ENCODE data around the gene SCLT1.

SCLT1 gene

DNA sequence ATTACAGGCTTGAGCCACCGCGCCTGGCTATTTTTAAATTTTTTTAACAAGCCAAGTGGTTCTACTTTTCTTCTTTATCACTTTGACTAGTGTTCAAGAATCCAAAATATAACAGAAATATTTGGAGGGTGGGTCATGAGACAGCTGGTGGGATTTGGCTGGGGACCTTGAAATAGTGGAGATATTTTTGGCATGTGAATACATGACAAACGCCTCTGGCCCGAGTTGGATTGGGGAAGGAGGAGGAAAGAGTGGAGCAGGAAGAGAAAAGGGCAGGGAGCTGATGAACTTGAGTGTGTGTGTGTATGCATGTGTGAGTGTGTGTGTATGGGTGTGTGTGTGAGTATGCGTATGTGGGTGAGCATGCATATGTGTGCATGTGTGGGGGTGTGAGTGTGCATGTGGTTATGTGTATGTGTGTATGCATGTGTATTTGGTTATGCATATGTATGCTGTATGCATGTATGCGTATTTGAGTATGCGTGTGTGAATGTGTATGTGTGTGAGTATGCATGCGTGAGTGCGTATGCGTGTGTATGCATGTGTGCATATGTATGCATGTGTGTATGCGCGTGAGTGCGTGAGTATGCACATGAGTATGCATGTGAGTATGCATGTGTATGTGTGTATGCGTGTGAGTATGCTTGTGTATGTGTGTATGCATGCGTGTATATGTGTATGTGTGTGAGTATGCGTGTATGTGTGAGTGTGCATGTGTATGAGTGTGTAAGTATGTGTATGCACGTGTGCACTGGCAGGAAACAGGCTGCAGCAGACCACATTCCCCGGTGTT is 234.3 kb downstream of the SCLT1 start:
- H3K4me3 ChIP-seq (ENCODE audit: low read depth, low read length): no peak overlapping the region
- in situ Hi-C loops (cut with HindIII; ENCODE audit: low sequenced_read_pairs): no loop called here
- DNase-seq (ENCODE audit: low read depth, low spot score): peak; percentile 47
- TF ChIP-seq, protein P1, sequence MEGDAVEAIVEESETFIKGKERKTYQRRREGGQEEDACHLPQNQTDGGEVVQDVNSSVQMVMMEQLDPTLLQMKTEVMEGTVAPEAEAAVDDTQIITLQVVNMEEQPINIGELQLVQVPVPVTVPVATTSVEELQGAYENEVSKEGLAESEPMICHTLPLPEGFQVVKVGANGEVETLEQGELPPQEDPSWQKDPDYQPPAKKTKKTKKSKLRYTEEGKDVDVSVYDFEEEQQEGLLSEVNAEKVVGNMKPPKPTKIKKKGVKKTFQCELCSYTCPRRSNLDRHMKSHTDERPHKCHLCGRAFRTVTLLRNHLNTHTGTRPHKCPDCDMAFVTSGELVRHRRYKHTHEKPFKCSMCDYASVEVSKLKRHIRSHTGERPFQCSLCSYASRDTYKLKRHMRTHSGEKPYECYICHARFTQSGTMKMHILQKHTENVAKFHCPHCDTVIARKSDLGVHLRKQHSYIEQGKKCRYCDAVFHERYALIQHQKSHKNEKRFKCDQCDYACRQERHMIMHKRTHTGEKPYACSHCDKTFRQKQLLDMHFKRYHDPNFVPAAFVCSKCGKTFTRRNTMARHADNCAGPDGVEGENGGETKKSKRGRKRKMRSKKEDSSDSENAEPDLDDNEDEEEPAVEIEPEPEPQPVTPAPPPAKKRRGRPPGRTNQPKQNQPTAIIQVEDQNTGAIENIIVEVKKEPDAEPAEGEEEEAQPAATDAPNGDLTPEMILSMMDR (IDR thresholded peaks at IDR 0.05; ENCODE audit: low read depth, low read length): no peak

DNA sequence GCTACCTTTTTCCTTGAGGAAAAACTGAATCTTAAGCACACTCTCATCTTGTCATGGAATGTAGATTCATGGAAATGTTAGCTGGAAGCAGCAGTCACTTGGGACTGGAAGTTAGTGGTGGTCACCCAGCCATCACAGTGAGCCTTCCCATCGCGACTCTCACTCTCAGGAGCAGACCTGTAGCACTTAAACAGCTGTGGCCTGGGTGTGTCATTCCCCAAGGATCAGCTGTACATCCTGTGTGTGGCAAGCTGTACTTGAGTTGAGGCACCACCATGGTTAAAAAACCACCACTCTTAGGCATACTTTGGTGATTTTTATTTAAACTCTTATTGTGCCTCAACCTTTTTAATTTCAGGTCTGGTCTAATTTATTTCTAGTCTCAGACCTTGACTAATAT is 237.1 kb downstream of the SCLT1 start:
- TF ChIP-seq, protein P1 (IDR thresholded peaks at IDR 0.05; ENCODE audit: low read depth, low read length): no peak
- DNase-seq (ENCODE audit: low read depth, low spot score): no peak
- no peak overlapping the region for H3K4me3 ChIP-seq (ENCODE audit: low read depth, low read length)
- in situ Hi-C loops (cut with HindIII; ENCODE audit: low sequenced_read_pairs): no loop called here

DNA sequence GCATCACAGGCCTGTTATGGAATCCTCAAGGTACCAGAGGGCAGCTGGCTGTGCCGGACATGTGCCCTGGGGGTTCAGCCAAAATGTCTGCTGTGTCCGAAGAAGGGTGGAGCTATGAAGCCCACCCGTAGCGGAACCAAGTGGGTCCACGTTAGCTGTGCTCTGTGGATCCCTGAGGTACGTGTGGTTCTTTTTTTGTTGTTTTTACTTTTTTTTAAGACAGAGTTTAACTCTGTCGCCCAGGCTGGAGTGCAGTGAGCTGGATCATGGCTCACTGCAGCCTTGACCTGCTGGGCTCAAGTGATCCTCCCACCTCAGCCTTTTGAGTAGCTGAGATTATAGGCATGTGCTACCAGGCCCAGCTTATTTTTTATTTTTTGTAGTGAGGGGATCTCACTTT is 237.7 kb downstream of the SCLT1 start:
- no peak for DNase-seq (ENCODE audit: low read depth, low spot score)
- in situ Hi-C loops (cut with HindIII; ENCODE audit: low sequenced_read_pairs): no loop called here
- H3K4me3 ChIP-seq (ENCODE audit: low read depth, low read length): no peak overlapping the region
- TF ChIP-seq, protein P1 (IDR thresholded peaks at IDR 0.05; ENCODE audit: low read depth, low read length): no peak

DNA sequence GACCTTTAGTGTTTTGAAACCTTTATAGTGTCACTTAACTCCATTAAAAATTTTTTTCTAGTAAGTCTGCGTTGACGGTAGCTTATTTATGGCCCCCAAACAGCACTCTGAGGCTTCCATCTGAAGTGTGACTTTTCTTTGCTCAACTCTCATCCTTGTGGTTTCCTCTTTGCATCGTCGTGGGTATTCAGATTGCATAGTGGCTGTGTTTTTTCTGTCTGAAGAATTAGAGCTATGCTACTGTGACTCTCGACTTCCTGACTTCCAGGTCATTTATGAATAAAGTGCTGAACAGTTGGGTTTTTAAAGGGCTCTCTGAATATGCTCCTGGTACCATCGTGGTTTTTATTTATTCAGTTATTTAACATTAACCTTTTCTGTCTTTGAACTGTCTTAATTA is 238.9 kb downstream of the SCLT1 start:
- in situ Hi-C loops (cut with HindIII; ENCODE audit: low sequenced_read_pairs): no loop called here
- peak; percentile 53 for DNase-seq (ENCODE audit: low read depth, low spot score)
- TF ChIP-seq, protein P1 (IDR thresholded peaks at IDR 0.05; ENCODE audit: low read depth, low read length): no peak
- H3K4me3 ChIP-seq (ENCODE audit: low read depth, low read length): no peak overlapping the region

DNA sequence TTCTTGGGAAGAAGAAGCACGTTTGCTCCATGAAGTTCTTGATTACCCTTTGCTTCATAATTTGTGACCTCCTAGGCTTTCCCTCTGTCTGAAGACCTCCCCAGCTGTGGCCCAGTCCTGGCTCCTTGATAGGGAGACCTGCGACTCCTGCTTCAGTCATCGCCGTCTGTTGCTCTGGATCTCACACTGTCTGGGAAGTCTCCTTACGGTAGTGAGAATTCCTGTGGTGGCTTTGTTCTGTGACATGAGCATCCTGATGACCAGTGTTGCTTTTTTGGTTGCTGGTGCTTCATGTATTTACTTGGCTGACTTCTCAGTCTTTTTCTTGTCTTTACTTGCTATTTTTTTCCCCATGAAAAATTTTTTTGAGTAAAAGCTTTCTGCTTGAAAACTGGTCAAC is 239.6 kb downstream of the SCLT1 start:
- peak; percentile 61 for DNase-seq (ENCODE audit: low read depth, low spot score)
- H3K4me3 ChIP-seq (ENCODE audit: low read depth, low read length): no peak overlapping the region
- TF ChIP-seq, protein P1 (IDR thresholded peaks at IDR 0.05; ENCODE audit: low read depth, low read length): no peak
- in situ Hi-C loops (cut with HindIII; ENCODE audit: low sequenced_read_pairs): no loop called here

DNA sequence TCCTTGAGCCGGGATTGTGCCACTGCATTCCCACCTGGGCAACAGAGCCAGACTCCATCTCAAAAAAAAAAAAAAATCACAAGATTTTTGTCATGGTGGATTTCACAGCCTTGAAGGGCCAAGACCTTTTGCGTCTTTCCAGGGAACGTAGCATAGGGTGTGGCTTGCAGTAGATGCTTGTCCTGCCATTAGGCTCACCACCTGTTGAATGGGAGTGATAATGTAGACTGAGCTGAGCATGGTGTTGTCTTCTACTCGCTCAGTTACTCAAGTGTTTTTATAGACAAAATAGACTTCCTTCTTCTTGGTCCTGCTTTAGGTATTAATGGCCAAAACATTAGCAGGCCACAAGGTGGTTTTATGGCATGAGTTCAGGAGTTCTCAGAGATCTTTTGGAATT is 243.1 kb downstream of the SCLT1 start:
- in situ Hi-C loops (cut with HindIII; ENCODE audit: low sequenced_read_pairs): no loop called here
- no peak for DNase-seq (ENCODE audit: low read depth, low spot score)
- TF ChIP-seq, protein P1 (IDR thresholded peaks at IDR 0.05; ENCODE audit: low read depth, low read length): no peak
- H3K4me3 ChIP-seq (ENCODE audit: low read depth, low read length): no peak overlapping the region

Data from astrocyte of the spinal cord (primary cell).